GM10266 (cell line): ENCODE results near the gene RPN2.

Source experiments
- DNase-seq: peaks from one replicate; pipeline ENCODE4 v3.0.0; 2012; ENCODE audit errors: extremely low spot score
- CTCF ChIP-seq: IDR thresholded peaks from 2 replicates; pipeline ENCODE4 v1.5.1; 2012; ENCODE audit warnings: mild to moderate bottlenecking, low read depth; ENCODE audit not compliant: control insufficient read depth, insufficient read depth; ENCODE audit errors: missing control alignments

RPN2 gene

GRCh38 chr20:37249304-37249703, 70.2 kb downstream of the RPN2 start:
- DNase-seq = no peak
- no peak for TF ChIP-seq CTCF

- DNase-seq = no peak
- TF ChIP-seq CTCF = no peak
These were observed 72.8 kb downstream of the RPN2 start for GRCh38 chr20:37251825-37252477.

- DNase-seq = no peak
These were observed 74.0 kb downstream of the RPN2 start for GRCh38 chr20:37253087-37253486.

GRCh38 chr20:37254114-37254878, 75.2 kb downstream of the RPN2 start:
- no peak for TF ChIP-seq CTCF

More at GRCh38 chr20:37253087-37253486, 74.0 kb downstream of the RPN2 start:
- TF ChIP-seq CTCF = no peak

GRCh38 chr20:37256286-37256685, 77.2 kb downstream of the RPN2 start:
- TF ChIP-seq CTCF = no peak

More at GRCh38 chr20:37254114-37254878, 75.2 kb downstream of the RPN2 start:
- DNase-seq = no peak

GRCh38 chr20:37257530-37257929, 78.4 kb downstream of the RPN2 start:
- TF ChIP-seq CTCF = no peak
- DNase-seq = no peak

More at GRCh38 chr20:37256286-37256685, 77.2 kb downstream of the RPN2 start:
- no peak for DNase-seq

- no peak for DNase-seq
- no peak for TF ChIP-seq CTCF
These were observed 78.9 kb downstream of the RPN2 start for GRCh38 chr20:37257988-37258387.
